SU-DHL-6 (cell line): ENCODE measurements around the gene CLDN14.

Experiments
- EZH2phosphoT487 ChIP-seq: fragments of 200-600 bp; sonication (generic), shearing (Covaris generic); conservative IDR thresholded peaks from 2 replicates; pipeline ENCODE4 v1.6.1; 2018; ENCODE audit warnings: mild to moderate bottlenecking, antibody characterized with exemption, low read length, moderate library complexity, mixed read lengths
- TF ChIP-seq, protein P1 (sequence below): fragments of 200-600 bp; sonication (generic); IDR thresholded peaks from one replicate; pipeline ENCODE4 v1.5.1; 2017; ENCODE audit warnings: antibody characterized with exemption, mild to moderate bottlenecking, low read length, moderate library complexity; ENCODE audit not compliant: insufficient read depth, poor library complexity, severe bottlenecking

GRCh38 chr21:36454706-36455105 is 25.2 kb downstream of the CLDN14 start:
- TF ChIP-seq, protein P1, sequence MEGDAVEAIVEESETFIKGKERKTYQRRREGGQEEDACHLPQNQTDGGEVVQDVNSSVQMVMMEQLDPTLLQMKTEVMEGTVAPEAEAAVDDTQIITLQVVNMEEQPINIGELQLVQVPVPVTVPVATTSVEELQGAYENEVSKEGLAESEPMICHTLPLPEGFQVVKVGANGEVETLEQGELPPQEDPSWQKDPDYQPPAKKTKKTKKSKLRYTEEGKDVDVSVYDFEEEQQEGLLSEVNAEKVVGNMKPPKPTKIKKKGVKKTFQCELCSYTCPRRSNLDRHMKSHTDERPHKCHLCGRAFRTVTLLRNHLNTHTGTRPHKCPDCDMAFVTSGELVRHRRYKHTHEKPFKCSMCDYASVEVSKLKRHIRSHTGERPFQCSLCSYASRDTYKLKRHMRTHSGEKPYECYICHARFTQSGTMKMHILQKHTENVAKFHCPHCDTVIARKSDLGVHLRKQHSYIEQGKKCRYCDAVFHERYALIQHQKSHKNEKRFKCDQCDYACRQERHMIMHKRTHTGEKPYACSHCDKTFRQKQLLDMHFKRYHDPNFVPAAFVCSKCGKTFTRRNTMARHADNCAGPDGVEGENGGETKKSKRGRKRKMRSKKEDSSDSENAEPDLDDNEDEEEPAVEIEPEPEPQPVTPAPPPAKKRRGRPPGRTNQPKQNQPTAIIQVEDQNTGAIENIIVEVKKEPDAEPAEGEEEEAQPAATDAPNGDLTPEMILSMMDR: no peak
- no peak for TF ChIP-seq EZH2phosphoT487
